Parathyroid adenoma (tissue), 2 donors: ENCODE results near the gene C11orf68.

Source experiments
- H2AFZ ChIP-seq: fragments of 300-600 bp; sonication (generic); one replicate; pipeline ENCODE4 v1.7.0; 2017; ENCODE audit warnings: antibody characterized with exemption, mild to moderate bottlenecking
- H3K27ac ChIP-seq: fragments of 300-600 bp; sonication (generic); one replicate; pipeline ENCODE4 v1.7.0; 2017
- H3K27me3 ChIP-seq: fragments of 300-600 bp; sonication (generic); one replicate; pipeline ENCODE4 v1.7.0; 2017; ENCODE audit warnings: low read length; ENCODE audit not compliant: control insufficient read depth, insufficient read depth
- H3K36me3 ChIP-seq: fragments of 300-600 bp; sonication (generic); one replicate; pipeline ENCODE4 v1.7.0; 2017; ENCODE audit warnings: low read length; ENCODE audit not compliant: control insufficient read depth, insufficient read depth
- H3K4me1 ChIP-seq: fragments of 300-600 bp; sonication (generic); one replicate; pipeline ENCODE4 v1.7.0; 2017; ENCODE audit warnings: control low read depth
- H3K4me2 ChIP-seq: fragments of 300-600 bp; sonication (generic); one replicate; pipeline ENCODE4 v1.7.0; 2017; ENCODE audit warnings: low read length
- H3K4me3 ChIP-seq: fragments of 300-600 bp; sonication (generic); one replicate; pipeline ENCODE4 v1.7.0; 2017; ENCODE audit warnings: low read depth, low read length
- H3K79me2 ChIP-seq: fragments of 300-600 bp; sonication (generic); one replicate; pipeline ENCODE4 v1.7.0; 2017; ENCODE audit warnings: control low read depth
- H3K9ac ChIP-seq: fragments of 300-600 bp; sonication (generic); one replicate; pipeline ENCODE4 v1.7.0; 2017; ENCODE audit warnings: mild to moderate bottlenecking
- H3K9me3 ChIP-seq: fragments of 300-600 bp; sonication (generic); one replicate; pipeline ENCODE4 v1.7.0; 2017; ENCODE audit warnings: low read length; ENCODE audit not compliant: control insufficient read depth
- CTCF ChIP-seq: fragments of 300-600 bp; sonication (generic); IDR thresholded peaks from one replicate; pipeline ENCODE4 v1.7.0; 2017; ENCODE audit warnings: antibody characterized with exemption, mild to moderate bottlenecking
- donor health status: primary hyperparathyroidism.

C11orf68 gene

GRCh38 chr11:65917077-65917433 is 1.8 kb downstream of the C11orf68 start:
- Histone ChIP-seq H3K4me3 (no peak overlapping the region), H3K27me3 (no peaks in the 10 kb centered on the region), H2AFZ (no peak overlapping the region), H3K4me1 (no peaks in the 10 kb centered on the region), H3K9ac (no peak overlapping the region), H3K36me3 (no peaks in the 10 kb centered on the region), H3K9me3 (no peaks in the 10 kb centered on the region), H3K4me2 (no peak overlapping the region), H3K27ac (no peak overlapping the region), H3K79me2 (peaks cover 2% of the 10 kb centered on the region)
- no peak for TF ChIP-seq CTCF

- H3K27ac ChIP-seq, result no peak overlapping the region
- H3K4me1 ChIP-seq, result peaks cover 2% of the 10 kb centered on the region
- H3K36me3 ChIP-seq, result no peaks in the 10 kb centered on the region
- no peak overlapping the region for H3K9ac ChIP-seq
- no peak overlapping the region for H2AFZ ChIP-seq
- H3K79me2 ChIP-seq, result peaks cover 2% of the 10 kb centered on the region
- H3K27me3 ChIP-seq, result no peaks in the 10 kb centered on the region
- H3K4me2 ChIP-seq, result no peak overlapping the region
- no peaks in the 10 kb centered on the region for H3K9me3 ChIP-seq
- no peak overlapping the region for H3K4me3 ChIP-seq
- TF ChIP-seq CTCF, result no peak
Measured at GRCh38 chr11:65916391-65916790, 2.5 kb downstream of the C11orf68 start.

DNA sequence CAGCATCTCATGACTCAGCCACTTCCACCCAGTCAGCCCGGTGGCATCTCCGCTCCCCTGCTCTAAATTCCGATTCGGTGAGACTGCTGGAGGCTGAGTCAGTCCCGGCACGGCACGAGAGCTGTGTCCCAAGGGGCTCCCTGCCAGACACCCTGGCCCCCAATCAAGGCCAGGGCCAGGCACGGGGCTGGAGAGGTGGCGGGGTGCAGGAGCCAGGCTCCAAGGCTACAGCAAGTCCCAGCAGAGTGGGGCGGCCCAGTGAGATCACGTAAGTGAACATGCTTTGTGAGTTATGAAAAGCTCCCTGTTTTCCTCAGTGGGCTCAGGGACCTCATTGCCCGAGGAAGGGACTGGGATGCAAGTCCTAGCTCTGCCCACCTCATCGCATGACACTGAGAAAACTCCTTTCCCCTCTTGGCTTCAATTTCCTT is 3.0 kb downstream of the C11orf68 start:
- TF ChIP-seq CTCF, result no peak
- no peak overlapping the region for H2AFZ ChIP-seq
- no peak overlapping the region for H3K4me3 ChIP-seq
- peaks cover 2% of the 10 kb centered on the region for H3K4me1 ChIP-seq
- no peaks in the 10 kb centered on the region for H3K27me3 ChIP-seq
- no peak overlapping the region for H3K27ac ChIP-seq
- H3K9me3 ChIP-seq, result no peaks in the 10 kb centered on the region
- H3K9ac ChIP-seq, result no peak overlapping the region
- H3K4me2 ChIP-seq, result no peak overlapping the region
- H3K79me2 ChIP-seq, result peaks cover 2% of the 10 kb centered on the region
- no peaks in the 10 kb centered on the region for H3K36me3 ChIP-seq

- Histone ChIP-seq H3K4me1 (peaks cover 2% of the 10 kb centered on the region), H3K4me2 (no peak overlapping the region), H3K27me3 (no peaks in the 10 kb centered on the region), H3K4me3 (no peak overlapping the region), H3K9me3 (no peaks in the 10 kb centered on the region), H3K9ac (no peak overlapping the region), H2AFZ (no peak overlapping the region), H3K36me3 (no peaks in the 10 kb centered on the region), H3K27ac (no peak overlapping the region), H3K79me2 (peaks cover 2% of the 10 kb centered on the region)
- TF ChIP-seq CTCF, result no peak
Measured at GRCh38 chr11:65915101-65915820, 3.6 kb downstream of the C11orf68 start.

GRCh38 chr11:65912845-65913244 is 6.0 kb downstream of the C11orf68 start:
- Histone ChIP-seq H3K4me1 (peaks cover 2% of the 10 kb centered on the region), H3K27ac (no peak overlapping the region), H3K27me3 (no peaks in the 10 kb centered on the region), H3K9me3 (no peaks in the 10 kb centered on the region), H2AFZ (no peak overlapping the region), H3K4me2 (no peak overlapping the region), H3K36me3 (no peaks in the 10 kb centered on the region), H3K79me2 (peaks cover under 1% of the 10 kb centered on the region), H3K4me3 (no peak overlapping the region), H3K9ac (no peak overlapping the region)
- no peak for TF ChIP-seq CTCF
